ENCODE data around the gene VSIG4.
"Not testable (repeated sequence)": the region's sequence is repeated elsewhere in the genome, so short reads cannot be mapped to it uniquely, and the experiment has no call there.

VSIG4 gene, protein sequence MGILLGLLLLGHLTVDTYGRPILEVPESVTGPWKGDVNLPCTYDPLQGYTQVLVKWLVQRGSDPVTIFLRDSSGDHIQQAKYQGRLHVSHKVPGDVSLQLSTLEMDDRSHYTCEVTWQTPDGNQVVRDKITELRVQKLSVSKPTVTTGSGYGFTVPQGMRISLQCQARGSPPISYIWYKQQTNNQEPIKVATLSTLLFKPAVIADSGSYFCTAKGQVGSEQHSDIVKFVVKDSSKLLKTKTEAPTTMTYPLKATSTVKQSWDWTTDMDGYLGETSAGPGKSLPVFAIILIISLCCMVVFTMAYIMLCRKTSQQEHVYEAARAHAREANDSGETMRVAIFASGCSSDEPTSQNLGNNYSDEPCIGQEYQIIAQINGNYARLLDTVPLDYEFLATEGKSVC

GRCh38 chrX:66039944-66040343, at the start of gene VSIG4:
TSS of gene VSIG4 (minus strand) at chrX:66040080. CDS start at chrX:66039998, 82 bp downstream.
- DNase-seq = no peak

- no peak for DNase-seq
These were observed 36.9 kb upstream of the VSIG4 start for GRCh38 chrX:66076801-66077200.

DNA sequence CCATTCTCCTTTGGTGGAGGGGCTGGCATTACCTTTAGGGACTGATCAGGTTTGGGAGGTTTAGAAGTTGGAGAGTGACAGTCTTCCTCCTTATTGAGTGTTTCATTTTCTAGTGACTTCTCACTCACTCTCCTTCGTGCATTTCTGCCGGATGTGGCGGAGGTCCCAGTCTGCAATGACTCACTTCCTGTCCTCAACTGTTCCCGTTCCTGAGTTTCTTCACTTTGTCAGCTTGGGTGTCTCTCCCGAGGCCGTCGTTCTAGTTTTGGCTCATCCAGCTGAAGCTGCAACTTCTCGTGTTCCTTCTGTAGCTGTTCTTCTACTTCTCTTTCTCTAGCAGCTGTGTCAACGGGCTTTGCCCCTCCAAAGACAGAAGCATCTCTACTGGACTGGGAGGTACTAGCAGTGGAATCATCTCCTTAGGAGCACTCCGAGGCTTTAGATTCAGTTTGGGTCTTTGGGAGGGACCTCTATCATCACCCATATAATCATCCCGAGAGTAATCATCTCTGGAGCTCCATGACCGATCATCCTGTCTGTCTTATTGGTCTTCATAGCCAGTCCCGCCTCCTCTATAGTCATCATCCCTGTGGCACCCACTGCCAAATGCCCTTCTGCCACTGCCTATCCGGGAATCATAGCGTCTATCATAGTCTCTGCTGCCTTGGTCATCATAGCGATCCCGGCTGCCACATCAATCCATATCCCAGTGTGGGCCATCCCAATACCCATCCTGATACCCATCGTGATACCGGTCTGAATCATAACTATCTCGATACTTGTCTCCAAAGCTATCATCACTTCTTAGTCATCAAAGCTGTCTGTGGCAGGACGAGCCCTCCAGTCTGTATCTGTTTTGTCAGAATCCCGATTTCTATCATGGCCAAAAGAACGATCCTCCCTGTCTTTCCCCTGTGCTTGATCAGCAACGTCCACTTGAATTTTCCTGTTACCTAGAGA, 35.3 kb upstream of the VSIG4 start:
- no peak for DNase-seq

DNA sequence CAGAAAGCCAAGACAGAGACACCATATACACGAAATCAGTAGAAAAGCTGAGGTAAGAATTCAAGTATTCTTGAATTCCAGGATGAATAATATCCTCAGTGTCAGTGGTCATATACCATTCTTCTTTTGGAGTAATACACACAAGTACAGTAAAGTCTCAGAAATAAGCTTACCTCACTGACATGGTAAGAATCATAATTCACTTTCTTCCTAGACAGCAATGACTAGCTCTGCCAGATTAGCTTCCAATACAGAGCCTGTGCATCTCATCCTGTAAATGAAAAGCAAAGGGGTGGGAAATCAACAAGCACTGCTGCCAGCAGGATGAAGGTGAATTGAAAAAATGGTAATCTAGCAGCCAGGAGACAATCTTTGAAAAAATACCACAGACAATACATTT, 31.2 kb upstream of the VSIG4 start:
- DNase-seq = no peak

DNA sequence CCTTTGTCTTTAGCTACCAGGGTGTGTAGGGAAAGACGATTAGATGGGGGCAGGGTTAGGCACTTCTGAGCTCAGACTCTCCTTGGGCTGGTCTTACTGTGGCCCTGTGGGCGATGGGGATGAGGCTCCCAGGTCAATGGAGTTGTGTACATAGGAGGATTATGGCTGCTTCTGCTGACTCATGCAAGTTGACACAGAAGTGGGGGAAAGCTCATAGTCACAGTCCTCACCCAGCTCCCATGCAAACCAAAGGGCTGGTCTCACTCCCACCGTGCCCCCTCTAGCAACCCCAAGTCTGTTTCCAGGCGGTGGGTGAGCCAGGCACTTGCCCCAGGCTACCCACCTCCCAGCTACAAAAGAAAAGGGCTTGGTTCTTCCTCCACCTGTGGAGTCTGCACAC, 24.4 kb upstream of the VSIG4 start:
- DNase-seq = no peak

GRCh38 chrX:66057019-66057418, 17.1 kb upstream of the VSIG4 start:
- not testable (repeated sequence) for DNase-seq

- no peak for DNase-seq
These were observed 15.1 kb upstream of the VSIG4 start for GRCh38 chrX:66054978-66055377.

DNA sequence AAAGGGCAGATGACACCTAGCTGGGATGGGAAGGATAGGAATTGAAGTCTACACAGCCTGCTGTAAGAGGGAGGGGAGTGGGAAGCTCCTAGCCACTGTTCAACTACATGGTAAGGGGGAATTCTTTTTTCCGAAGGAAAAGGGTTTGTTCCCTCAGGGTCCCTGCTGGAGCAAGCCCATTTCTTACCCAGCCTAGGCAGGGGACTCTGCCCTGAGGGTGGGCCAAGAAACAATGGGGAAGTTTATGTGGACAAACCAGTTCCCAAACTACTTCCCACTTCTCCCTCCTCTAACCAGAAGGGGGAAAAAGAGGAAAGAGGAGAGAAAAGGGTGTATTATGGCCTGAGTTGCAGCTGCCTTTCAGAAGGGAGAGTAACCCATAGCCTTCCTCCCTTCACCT, 13.5 kb upstream of the VSIG4 start:
- no peak for DNase-seq

- DNase-seq = no peak
These were observed 12.1 kb upstream of the VSIG4 start for GRCh38 chrX:66051980-66052379.

DNA sequence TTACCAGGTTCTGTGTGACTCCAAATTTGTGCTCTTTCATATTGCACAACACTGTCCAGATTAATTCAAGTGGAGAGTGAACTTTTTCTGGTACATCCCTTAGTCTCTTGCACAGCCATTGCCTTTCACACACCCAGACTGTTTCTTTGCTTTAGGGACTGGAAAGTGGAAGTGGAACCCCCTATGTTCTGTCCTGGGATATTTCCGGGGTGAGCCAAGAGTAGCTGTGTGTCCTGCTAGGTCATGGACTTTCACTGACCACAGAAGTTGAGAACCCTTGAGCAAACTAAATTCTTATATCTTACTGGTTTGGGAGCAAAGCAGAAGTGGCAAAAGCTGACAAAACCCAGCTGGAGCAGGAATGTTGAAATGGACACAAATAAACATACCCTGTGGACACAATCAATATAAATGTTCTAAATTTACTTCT, 10.3 kb upstream of the VSIG4 start:
- no peak for DNase-seq

DNA sequence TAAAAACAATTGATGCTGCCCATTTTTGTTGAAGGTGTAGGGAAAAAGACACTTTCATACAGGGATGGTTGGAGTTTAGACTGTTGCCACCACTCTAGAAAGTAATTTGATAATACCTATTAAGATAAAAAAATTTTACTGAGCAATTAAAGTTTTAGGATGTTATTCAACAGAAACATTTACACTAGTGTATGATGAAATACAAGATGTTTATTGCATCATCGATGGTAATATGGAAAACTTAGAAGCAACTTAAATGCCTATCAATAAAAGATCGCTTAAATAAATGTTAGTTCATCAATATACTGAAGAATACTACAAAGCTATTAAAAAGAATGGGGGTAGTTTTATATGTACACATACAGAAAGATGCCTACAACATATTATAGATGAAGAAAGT, 9.2 kb upstream of the VSIG4 start:
- DNase-seq = no peak

DNA sequence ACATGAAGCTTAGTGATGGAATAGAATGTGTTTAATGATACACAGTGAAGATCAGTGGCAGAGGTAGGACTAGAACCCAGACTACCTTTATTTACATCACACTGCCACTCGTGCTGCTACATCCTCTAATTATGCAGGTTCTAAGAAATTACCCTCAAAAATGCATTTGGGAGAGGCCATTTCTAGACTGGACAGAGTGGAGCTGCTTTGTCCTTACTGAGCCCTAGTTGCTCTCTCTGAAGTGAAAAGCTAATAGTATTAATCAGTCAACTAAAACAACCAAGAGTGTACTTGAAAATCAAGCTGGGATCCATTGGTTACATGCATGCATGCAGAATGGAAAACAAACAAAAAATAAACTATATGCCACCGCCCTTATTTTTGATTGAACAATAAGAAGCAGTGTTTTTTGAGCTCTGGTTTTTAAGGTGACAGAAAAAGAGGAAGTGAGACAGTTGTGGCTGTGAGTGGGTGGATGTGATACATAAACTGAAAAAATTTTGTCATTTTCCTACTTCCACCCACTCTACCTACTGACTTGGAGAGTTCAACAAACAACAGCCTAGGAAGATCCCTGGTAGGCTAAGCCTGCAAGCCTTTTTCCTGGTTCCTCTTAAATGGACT, 6.8 kb upstream of the VSIG4 start:
- DNase-seq = no peak

GRCh38 chrX:66045894-66046293, 6.0 kb upstream of the VSIG4 start:
- DNase-seq = no peak

DNA sequence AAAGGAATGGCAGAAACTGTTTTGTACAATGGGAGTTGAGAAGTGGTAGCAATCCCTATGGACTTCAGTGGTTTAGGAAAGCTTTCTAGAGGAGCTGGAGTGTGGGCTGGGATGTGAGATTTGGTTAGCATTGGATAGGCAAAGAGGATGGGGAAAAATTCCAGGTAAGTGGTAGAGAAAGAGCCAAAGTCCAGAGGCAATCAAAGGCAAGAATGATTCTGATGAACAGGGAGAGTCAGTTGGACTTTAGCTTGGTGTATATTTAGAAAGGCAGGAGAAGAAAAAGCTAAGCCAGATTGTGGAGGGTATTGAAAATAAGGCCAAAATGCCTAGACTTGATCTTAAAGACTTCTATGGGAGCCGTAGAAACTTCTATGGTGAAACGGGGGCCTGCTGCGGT, 3.7 kb upstream of the VSIG4 start:
- no peak for DNase-seq

- DNase-seq = no peak
These were observed 2.6 kb upstream of the VSIG4 start for GRCh38 chrX:66042307-66043077.

GRCh38 chrX:66038115-66038514, 1.8 kb downstream of the VSIG4 start:
- no peak for DNase-seq

DNA sequence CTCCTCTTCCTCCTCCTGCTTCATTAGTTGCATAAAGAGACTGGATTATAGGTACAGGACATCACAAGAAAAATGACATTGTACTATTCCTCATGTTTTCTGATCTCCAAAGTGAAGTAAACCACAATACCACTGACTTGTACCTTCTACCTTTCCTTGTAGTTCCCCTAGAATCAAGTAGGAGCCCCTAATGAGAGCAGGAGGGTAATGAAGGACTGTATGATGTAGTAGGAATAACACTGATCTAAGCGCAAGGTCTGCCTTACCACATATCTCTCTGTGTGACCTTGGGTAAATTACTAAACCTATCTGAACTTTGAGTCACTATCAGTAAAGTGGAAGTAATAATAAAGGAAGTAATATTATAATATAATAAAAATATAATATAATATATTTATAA, 3.6 kb downstream of the VSIG4 start:
- DNase-seq = no peak

DNA sequence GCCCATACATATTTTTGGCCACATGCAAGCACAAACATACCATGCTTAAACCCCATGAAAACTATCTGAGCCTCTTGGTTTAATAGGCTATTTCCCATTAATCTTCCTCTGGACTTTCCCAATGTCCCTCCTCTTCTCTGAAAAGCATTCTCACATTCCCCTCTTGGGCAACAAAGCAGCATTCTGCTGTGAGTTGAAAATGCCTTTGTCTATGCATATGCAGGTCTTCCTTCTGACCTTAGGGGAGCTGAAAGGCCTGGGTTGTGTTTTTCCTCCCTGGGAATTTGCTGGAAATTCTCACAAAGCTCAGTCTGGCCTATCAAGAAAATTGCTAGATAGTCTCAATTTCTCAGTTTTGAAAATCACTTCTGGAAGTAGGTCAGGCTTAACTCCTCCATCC, 4.2 kb downstream of the VSIG4 start:
- DNase-seq = no peak

GRCh38 chrX:66030505-66031317, 9.2 kb downstream of the VSIG4 start:
- DNase-seq = peak in 1 of 3 experiments; percentile 5

DNA sequence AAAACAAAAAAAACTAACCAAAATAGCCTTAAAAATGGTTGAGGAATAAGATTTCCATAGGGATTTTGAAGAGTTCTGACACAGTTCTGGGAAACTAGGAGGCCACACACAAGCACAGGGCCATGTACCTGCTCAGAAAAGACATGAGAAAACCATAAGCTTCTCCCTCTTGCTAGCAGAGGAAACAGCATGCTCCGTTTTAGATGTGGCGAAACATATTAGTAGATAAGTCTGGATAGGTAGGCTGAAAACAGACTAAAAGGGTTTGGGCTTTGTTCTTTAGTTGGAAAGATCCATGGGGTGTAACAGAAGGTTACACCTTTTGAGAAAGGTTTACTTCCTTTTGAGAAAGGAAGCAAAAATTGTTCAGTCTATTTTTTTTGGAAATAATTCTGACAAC, 10.9 kb downstream of the VSIG4 start:
- DNase-seq = no peak

DNA sequence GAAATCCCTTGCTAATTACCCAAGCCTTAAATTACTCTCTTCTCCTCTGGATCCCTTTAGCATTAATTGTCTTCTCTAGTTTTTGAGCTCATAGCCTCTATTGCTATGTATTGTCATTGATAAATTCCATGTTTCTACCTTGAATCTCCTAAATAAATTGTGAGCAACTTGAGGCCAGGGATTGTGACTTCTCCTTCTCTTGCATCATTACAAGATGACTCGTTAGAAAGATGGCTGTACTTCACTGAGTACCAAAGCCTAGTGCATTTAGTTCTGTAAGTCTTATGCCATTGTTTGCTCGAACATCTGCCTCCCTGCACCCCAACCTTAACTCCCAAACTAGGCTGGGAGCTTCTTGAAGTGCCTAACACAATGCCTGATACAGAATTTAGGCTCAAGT, 15.3 kb downstream of the VSIG4 start:
- no peak for DNase-seq

GRCh38 chrX:66024092-66024467, 15.8 kb downstream of the VSIG4 start:
- DNase-seq = no peak
